Measurements from ENCODE around the gene SRBD1.
"Not testable (repeated sequence)": the region's sequence is repeated elsewhere in the genome, so short reads cannot be mapped to it uniquely, and the experiment has no call there.

SRBD1 gene

DNA sequence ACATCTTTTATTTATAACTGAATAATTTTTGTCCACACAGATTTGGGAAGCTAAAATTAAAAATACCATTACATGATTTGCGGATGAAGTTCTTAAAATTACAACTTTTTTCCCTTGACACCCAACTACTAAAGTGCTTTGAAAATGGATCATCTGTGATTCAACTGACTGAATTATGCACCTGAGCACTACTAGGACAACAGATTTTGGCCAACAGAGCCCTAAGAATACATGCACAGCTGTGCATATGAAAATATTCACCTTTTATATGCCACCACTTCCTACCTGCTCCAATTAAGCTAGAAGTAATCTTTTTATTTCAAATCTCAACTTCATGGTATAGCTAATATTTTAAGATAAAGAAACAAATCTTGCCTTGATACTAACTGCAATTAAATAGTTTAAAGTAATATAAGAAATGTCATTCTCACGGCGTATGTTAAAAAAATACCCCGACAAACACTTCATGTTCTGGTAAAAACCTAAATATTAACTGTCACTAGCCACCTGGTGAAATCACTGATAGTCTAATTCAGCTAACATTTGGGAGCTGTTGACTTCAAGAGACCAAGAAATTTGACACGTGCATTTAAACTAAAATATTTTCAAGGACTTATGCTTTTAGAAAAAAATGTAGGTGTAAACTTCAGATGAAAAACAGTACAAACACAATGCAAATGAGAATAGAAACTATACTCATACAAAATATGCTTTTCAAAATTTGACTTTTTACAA is 153.7 kb downstream of the SRBD1 start:
- DNase-seq = no peak

DNA sequence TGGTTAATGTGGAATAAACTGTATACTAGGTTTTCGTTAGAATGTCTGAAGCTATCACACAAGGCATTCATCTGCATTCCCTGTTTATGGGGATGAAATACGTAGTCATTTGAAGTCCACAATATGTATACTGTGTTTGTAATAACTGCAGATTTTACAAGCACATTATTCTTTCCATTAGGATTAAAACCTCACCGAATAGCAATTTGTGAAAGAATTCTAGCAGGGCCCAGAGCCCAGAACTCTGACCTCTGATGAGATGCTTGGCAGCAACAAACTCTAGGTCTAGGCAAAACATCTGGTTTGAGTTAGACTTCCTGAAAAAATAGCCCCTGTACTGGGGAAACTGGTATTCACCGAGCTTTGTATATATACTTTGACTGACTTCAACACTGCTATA is 158.2 kb downstream of the SRBD1 start:
- no peak for DNase-seq

DNA sequence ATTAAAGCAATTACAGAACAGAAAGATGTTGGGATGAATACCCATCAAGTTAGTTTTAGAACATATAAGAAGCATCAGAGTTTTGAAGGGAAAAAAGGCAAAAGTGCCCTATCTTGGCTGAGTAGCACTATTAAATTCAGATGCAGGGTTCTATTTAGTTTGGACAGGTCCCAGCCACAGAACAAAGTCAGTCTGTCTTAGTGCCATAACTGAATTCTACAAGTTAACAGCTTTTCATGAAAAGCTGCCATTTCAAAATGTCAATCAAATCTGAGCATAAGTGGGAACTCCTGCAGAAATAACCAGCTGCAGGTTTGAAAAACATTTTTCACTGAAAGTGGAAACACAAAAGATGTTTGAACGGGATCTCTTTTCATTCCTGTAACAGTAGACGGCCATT is 160.4 kb downstream of the SRBD1 start:
- DNase-seq = no peak

DNA sequence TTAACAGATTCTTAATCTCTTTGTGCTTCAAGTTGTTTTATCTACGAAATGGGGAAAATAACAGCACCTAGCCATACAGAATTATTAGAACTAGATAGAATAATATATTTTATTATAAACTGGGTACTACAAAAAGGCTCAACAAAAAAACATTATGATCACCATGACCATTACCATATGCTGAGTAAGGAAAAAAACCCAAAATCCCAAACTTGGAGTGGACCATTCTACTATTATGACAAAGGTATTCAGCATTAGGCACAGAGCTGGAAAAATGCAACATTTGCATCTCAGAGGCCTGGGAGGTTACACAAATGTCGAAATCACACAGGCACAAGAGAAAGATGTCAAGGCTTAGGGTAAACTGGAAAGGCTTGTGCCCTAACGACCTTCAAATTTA is 162.8 kb downstream of the SRBD1 start:
- no peak for DNase-seq

DNA sequence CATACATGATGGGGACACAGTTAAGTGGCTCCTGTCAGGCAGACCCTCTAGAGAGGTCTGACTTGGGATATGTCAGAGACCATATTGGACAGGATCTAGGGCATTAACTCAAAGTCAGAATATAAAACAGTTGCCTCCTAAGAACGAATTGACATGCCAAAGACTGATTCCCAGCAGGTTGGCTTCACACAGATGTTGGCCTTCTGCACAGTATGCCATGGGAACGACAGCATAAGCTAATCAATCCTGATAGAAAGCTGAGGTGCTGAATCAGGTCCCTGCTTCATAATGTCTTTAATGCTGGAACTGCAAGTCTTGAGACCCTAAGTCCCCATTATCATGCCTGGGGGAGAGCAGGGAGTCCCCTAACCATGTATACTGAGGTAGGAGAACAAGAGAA is 165.1 kb downstream of the SRBD1 start:
- no peak for DNase-seq

DNA sequence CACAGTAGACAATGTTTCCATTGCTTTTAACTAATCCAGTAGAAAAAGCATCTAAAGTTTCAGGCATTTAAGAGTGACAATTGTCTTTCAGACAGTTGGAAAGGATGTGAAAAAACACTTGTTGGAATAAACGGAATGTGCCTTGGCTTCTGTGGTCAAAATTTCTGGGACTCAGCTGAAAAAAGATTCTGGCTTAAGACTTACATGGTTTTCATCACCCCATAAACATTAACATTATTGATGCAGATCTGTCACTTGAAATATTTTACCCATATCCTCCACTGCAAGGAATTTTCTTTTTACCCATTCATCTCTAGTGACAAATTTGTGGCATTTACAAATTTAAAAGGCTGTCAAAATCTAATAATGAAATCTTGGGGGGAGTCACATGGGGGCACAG is 166.0 kb downstream of the SRBD1 start:
- no peak for DNase-seq

DNA sequence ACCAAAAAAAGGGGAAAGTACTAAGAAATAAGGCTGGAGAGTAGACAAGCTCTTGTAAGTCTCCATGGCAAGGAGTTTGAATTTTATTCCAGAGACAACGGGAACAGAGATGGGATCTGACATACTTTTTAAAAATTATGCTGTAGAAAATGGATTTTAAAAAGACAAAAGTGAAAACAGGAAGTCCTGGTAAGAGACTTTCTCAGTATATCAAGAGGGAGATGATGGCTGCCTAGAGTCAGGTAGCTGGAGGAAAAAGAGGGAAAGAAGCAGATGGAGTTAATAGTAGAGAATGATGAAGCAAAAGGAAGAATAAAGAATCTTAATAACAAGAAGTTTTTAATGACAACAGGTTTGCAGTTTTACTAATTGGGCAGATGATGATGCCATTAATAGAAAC is 168.1 kb downstream of the SRBD1 start:
- DNase-seq = no peak

DNA sequence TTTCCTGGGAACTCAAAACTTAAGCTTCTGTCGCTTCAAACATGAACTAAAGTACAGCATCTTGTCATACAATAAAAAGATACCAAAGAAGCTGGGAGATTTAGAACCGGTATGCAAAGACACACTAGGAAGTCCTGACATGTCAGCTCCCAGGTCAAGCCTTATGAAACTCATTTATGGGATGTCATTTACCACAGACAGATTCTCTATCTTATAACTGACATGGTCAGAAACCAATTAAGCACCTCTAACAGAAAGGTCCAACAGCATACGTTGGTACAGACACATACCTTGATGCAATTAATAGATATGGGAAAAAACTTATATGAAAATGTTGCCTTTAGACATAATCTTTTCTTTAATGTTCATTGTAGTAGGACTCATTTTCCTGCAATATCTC is 169.0 kb downstream of the SRBD1 start:
- DNase-seq = no peak

DNA sequence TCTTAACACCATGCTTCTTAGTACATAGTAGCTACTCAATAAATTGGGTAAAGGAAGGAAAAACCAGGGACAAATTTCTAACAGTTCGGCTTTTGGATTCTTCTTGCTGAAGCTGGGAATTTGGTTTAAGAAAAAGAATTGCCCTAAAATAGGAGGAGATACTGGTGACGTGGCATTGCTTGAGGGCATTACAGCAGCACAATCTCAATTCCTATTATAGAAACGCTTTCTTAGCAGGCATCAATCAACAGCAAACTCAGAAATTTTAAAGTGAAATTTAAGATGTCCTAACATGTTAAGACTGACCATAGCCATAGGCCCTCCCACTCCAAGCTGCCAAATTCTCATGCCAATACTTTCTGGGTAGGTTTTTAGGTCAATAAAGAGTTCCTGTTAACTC is 169.5 kb downstream of the SRBD1 start:
- no peak for DNase-seq

DNA sequence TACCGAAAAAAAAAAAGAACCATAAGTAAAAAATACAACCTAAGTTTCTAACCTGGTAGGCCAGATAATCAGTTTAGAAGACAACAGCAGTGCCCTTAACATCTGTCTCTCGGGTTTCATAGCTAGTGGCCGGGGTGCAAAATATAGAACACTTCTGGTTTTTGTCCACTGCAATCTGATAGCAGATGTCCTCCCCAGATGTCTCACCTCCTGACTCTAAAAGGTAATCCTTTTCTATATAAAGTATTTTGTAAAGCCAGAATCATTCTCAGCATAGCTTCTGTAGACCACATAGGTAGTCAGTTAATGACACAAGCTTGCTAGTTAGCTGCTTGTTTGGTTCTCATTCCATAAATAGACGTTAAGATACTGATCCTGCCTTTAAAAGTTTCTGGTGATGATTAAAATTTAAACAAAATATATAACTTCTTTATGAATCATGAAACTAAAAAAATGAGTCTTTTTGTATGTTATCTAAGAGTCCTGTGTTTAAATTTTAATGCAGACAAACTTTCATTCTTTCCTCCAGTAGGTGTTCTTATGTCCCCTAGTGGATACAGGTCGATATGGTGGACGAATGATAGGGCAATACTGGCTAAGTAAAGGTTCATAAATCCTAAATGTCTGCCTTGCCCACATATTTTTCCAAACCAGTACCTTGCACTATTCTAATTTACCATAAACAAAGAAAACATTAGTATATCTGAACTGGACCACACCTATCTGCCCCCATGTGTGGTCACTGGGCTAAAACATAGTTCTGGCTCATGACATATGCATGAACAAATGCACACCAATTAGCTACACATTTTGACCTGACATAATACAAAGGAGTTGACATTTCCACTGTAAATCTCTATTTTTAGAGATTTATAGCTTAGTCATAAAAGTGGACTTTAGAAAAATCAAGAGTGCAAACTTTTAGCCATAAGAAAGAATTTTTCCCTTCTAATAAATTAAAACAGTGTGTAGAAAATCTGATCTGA is 171.0 kb downstream of the SRBD1 start:
- no peak for DNase-seq

DNA sequence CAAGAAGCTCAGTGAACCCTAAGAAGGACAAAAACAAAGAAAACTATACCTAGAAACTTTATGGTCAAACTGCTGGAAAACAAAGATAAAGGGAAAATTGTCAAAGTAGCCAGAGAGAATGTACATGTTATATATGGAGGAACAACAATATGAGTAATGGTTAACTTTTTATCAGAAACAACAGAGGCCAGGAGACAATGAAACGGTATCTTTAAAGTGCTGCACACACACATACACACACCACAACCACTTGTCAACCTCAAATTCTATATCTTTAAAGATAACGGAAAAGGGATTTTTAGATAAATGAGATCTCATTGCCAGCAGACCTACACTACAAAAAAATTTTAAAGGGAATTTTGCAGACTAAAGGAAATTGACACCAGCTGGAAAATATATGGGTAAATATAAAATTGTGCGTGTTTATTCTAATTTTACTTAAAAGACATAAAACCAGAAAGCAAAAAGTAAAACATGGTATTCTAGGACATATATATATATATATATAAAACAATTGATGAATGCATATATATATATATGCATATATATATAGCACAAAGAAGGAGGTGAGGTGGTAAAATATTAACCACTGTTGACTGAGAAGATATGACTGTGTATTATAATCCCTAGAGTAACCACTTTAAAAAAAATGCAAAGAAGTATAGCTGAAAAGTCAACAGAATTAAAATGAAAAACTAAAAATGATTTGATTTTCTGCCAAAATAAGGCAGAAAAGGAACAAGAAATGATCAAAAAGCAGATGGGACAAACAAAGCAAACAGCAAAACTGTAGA is 172.0 kb downstream of the SRBD1 start:
- DNase-seq = no peak

DNA sequence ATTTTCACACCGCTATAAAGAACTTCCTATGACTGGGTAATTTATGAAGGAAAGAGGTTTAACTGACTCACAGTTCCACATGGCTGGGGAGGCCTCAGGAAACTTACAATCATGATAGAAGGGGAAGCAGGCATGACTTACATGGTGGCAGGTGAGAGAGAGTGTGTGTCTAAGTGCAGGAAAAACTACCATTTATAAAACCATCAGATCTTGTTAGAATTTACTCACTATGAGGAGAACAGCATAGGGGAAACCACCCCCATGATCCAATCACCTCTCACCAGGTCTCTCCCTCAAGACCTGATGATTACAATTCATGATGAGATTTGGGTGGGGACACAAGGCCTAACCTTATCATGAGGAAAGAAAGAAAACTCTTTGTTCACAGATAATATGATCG is 174.6 kb downstream of the SRBD1 start:
- no peak for DNase-seq

DNA sequence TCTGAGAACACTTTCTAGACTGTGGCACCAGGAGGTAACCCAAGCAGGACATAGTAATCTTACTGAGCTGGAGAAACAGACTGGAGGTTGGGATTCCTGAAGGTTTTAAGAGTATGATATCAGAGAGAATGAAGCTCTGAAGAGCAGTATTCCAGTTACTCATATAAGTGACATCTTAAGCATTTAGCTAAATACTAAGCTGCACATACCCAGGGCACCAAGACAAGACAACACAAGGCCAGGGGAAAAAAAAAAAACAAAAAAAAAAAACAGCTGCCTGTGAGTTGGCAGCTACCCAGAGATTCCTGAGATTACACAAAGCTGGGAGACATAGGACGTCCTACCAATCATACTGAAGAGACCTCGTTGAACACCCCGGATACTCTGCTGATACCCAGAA is 175.8 kb downstream of the SRBD1 start:
- no peak for DNase-seq

DNA sequence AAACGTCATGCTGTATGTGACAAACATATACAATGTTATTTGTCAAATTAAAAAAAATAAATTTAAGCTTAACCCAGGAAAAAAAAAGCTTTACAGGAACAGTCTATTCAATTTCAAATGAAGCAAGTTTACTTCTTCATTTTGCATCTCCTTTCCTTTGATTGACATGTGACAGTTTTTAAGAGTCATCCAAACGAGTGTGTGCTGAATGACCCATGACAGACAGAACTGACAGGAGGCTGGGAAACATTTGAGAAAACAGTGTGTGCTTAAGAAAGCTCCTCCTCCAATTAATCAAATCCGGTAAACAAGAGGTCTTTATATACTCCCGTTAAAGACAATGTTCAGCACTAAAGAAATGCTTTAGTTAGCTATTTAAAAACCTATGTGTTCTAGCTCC is 177.7 kb downstream of the SRBD1 start:
- no peak for DNase-seq

DNA sequence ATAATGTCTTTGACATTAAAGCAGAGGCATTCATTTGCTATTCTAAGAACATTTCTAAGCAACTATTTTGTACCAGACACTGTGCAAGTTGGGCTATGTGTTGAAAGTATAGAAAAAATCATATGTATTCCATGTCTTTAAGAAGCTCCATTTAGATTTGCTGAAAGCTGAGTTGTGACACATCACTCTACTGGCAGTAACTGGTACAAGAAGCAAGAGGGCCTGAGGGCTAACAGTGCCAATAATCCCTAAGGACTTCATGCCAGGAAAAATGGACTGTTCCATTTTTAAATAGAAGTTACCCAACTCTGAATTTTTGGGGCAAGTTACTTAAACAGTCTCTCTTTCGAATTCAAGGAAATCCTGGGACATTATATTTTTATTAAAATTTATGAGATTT is 178.7 kb downstream of the SRBD1 start:
- DNase-seq = no peak

DNA sequence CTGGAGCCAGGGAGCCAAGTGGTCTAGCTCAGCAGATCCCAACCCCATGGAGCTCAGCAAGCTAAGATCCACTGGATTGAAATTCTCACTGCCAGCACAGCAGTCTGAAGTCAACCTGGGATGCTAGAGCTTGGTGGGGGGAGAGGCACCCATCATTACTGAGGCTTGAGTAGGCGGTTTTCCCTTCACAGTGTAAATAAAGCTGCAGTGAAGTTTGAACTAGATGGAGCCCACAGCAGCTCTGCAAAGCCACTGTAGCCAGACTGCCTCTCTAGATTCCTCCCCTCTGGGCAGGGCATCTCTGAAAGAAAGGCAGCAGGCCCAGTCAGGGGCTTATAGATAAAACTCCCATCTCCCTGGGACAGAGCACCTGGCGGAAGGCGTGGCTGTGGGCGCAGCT is 185.0 kb downstream of the SRBD1 start:
- not testable (repeated sequence) for DNase-seq

DNA sequence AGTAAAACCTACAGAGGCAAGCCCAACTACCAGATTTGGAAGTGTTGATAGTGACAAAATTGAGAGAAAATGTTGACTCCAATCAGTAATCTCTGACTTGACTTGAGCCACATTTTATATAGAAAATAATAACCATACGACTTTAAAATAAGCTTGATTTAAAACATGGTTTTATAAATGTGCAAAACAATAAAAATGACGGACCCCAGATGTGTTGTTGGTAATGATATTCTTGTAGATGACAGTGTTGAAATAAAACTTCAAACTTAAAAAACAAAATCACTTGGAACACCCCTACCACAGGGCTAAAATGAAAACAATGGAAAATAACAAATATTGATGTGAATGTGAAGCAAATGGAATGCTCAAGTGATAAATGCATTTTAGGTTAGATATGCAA is 188.1 kb downstream of the SRBD1 start:
- DNase-seq = no peak

DNA sequence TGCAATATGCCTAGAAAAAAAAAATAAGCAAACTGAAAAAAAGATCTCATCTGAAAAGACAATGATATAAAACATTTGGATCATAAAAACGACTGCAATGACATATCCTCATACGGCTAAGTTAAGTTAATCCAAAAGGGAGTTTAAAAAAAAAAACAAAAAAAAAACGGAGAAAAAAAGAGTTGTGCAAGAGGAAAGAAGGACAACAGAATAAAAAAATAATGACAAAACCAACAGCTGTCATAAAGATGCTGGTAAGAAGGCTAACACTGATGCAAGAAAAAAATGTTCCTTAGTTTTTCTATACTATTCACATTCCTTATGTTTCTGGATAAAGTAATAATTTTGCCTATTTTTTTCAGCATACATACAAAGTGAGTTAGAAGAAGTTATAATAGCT is 192.5 kb downstream of the SRBD1 start:
- no peak for DNase-seq

DNA sequence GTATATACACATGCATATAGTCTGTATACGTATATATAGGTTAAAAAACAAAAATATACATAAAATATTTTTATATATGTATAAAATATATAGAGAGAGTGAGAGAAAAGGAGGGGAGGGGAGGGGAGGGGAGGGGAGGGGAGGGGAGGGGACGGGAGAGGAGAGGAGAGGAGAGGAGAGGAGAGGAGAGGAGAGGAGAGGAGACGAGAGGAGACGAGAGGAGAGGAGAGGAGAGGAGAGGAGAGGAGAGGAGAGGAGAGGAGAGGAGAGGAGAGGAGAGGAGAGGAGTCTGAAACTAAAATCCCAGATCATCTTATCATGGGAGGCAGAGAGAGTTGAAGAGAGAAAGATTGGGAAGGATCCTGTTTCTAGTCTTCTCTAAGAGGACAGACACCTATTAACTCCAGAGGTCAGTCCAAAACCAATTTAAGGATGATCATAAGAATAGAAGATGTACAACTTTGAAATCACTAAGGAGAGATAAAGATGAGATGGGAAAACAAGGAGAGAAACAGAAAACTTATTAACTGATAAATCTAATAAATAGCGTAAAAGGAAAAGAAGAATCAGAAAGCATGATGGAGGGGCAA is 195.4 kb downstream of the SRBD1 start:
- no peak for DNase-seq

DNA sequence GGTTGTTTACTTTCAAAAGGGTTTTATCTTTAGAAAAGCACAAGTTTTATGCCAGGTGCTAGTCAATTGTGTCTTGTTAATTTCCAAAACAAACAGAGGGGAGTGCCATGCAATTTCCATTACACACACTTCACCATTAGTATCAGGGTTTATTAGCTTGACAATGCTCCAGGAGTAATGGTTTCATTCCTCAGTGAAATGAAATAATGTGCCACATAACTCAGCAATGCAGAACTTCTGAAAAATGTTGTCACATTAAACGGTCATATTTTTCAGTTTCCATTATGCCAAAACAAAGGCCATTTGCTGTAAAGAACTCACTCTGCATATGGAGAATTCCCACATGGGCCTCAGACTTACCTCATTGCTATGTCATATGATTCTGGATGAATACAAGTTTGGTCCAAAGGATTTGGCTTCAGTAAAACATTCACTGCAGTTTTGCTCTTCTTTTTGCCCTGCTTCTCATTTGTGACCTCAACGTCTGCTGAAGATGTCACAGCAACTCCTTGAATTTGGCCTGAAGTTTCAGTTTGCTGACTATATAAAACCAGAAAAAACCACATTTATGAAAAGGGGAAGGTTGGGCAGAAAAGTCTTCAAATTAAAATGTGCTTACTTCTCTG is 198.2 kb downstream of the SRBD1 start:
- no peak for DNase-seq

DNA sequence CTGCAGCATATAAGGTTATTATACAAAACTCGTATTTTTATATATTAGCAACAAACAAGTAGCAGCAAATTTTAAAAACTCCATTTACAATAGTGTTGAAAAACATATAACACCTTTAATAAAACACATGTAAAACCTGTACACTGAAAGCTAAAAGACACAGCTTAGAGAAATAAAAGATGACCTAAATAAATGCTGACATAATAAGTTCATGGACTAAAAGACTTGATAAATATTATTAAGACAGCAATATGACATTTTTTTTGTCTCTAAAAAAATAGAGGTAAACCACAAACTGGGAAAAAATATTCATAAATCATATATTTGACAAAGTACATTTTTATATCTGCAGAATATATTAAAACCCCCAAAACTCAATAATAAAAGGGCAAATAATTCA is 201.4 kb downstream of the SRBD1 start:
- DNase-seq = no peak

DNA sequence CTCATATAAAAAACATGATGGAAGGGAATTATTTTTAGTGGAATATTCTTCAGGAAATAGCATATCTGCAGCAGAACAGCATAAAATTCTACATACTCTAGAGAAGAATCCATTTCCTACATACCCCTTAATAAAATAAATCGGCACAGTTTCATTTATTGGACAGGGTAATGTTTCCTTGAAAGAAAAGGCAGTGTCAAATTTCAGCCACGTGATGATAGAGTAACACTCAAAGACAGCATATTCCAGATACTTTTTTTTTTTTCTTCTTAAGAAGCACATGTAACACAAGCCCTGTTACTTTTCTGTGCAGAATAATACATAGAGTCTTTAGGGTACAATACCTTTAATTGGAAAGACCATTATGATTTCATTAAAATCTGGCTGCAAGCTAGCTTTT is 204.4 kb downstream of the SRBD1 start:
- no peak for DNase-seq

Measured in stimulated activated CD4-positive, alpha-beta T cell treated with anti-CD3 and anti-CD28 coated beads, Interleukin-2, amount 100 ng/mL, for 48 hours (primary cell).